Loucy (cell line): Measurements from ENCODE around the gene CDH4.

Source experiments
- CTCF ChIP-seq: fragments of 200-600 bp; sonication (generic); conservative IDR thresholded peaks from 2 replicates; pipeline ENCODE4 v1.5.1; 2014; ENCODE audit warnings: mild to moderate bottlenecking, antibody characterized with exemption, low read length
- EZH2phosphoT487 ChIP-seq: fragments of 200-600 bp; IDR thresholded peaks from 2 replicates; pipeline ENCODE4 v1.6.1; 2018; ENCODE audit warnings: antibody characterized with exemption, mild to moderate bottlenecking, moderate library complexity, borderline replicate concordance

- TF ChIP-seq CTCF, result no peak
- no peak for TF ChIP-seq EZH2phosphoT487
These were observed 88.1 kb downstream of the CDH4 start for GRCh38 chr20:61340157-61340556.
